Astrocyte of the spinal cord (primary cell): ENCODE results near the gene GALNT17.

Experiments used
- DNase-seq: peaks from one replicate; pipeline ENCODE4 v3.0.0; 2011; ENCODE audit warnings: low read depth, low spot score
- H3K4me3 ChIP-seq: 2 replicates; pipeline ENCODE4 v1.5.1; 2011; ENCODE audit warnings: low read depth, mild to moderate bottlenecking, low read length, moderate library complexity
- in situ Hi-C: cut with HindIII; loops from 2 replicates; pipeline ENCODE4 v1.10.0; 2017; ENCODE audit warnings: low sequenced_read_pairs
- TF ChIP-seq, protein P1 (sequence below): IDR thresholded peaks from 2 replicates; pipeline ENCODE4 v1.5.1; 2012; ENCODE audit warnings: low read depth, mild to moderate bottlenecking, low read length, inconsistent platforms

Gene GALNT17

DNA sequence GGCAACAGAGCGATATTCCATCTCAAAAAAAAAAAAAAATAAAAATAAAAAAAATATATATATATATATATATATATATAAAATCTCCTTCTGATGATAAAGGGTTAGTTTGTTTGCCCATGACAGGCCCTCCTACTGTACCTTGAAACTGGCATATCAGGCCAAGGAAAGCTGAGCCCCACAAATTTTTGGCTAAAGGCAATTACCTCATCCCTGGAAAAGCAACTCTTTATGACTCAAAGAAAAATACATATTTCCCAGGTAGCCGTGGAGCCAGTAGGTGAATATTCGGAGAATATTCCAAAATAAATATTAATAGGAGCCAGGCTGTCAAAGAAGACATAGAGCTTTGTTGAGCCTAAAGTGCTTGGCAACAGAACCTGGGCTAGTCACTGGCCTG is 245.1 kb downstream of the GALNT17 start:
- TF ChIP-seq, protein P1, sequence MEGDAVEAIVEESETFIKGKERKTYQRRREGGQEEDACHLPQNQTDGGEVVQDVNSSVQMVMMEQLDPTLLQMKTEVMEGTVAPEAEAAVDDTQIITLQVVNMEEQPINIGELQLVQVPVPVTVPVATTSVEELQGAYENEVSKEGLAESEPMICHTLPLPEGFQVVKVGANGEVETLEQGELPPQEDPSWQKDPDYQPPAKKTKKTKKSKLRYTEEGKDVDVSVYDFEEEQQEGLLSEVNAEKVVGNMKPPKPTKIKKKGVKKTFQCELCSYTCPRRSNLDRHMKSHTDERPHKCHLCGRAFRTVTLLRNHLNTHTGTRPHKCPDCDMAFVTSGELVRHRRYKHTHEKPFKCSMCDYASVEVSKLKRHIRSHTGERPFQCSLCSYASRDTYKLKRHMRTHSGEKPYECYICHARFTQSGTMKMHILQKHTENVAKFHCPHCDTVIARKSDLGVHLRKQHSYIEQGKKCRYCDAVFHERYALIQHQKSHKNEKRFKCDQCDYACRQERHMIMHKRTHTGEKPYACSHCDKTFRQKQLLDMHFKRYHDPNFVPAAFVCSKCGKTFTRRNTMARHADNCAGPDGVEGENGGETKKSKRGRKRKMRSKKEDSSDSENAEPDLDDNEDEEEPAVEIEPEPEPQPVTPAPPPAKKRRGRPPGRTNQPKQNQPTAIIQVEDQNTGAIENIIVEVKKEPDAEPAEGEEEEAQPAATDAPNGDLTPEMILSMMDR = no peak
- in situ Hi-C loops = no loop called here
- no peak overlapping the region for H3K4me3 ChIP-seq
- DNase-seq = no peak

DNA sequence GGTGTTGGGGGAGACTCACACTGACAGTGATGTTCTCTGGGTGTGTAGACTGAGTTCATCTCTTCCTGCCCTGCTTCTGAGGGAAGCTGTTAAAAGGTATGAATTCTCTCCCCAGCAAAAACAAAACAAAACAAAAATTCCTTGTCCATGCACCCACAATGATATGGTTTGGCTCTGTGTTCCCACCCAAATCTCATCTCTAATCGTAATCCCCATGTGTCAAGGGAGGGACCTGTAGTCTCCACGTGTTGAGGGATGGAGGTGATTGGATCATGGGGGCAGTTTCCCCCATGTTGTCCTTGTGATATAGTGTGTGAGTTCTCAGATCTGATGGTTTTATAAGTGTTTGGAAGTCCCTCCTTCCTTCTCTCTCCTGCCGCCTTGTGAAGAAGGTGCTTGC is 245.5 kb downstream of the GALNT17 start:
- in situ Hi-C loops = no loop called here
- no peak overlapping the region for H3K4me3 ChIP-seq
- TF ChIP-seq, protein P1 = no peak
- DNase-seq = no peak

DNA sequence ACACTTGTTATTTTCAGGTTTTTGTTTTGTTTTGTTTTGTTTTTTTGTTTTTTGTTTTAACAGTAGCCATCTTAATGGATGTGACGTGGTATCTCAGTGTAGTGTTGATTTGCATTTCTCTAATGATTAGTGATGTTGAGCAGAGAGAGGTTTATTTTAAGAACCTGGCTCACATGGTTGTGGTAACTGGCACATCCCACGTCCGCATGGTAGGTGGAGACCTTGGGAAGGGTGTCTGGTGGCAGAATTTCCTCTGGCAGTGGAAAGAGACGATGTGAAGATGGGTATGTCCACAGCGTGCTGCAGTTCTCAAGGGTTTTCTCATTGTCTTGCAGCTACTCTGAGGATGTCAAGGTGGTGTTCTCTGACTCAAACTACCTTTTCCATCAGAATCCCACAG is 252.2 kb downstream of the GALNT17 start:
- in situ Hi-C loops = no loop called here
- no peak overlapping the region for H3K4me3 ChIP-seq
- TF ChIP-seq, protein P1 = no peak
- DNase-seq = no peak

DNA sequence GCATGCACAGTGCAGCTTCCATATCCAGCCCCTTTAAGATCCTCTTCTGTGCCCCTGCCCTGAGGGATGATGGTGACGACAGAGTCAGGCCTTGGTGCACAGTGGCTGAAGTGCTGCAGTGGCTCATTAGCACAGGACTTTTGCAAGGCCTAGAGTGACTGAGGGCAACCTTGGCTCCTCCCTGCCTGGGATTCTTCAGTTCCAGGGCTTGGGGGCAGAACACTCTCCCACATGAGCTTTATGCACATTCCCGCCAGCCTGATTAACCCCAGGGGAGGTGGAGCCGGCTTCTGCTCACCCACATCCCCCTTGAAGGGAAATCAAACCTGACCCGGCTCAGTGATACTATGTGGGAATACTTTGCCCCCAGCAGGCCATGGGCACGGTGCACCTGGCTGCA is 253.4 kb downstream of the GALNT17 start:
- no peak overlapping the region for H3K4me3 ChIP-seq
- no peak for DNase-seq
- TF ChIP-seq, protein P1 = no peak
- in situ Hi-C loops = no loop called here

DNA sequence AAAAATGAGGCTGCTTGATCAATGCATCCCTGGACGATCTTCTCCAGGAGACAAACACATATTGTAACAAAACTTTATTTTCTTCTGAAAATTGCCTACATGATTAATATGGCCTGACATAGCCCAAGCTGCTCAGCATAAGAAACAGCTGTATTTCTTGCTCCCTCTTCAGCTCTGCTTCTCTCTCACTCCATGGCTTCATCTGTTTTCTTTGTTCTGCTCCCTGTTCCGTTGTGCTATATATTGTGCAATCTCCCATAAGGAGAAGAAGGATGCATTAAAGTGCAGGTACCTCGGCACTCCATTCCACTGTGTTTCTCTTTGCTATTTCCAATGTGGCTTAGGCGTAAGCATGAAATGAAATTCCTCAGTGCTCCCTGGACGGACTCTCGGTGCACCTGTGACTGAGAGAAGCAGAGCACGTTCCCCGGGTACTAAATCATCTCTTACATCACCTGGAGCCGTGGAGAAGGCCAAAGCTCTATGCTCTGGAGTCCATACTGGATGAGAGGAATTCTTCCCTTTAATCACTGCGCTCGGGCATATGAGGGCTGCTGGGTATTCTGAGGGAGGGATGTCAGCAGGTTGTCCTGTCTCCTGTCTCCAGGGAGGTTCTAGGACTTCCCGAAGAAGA is 254.3 kb downstream of the GALNT17 start:
- DNase-seq = no peak
- TF ChIP-seq, protein P1 = no peak
- no peak overlapping the region for H3K4me3 ChIP-seq
- in situ Hi-C loops = no loop called here

DNA sequence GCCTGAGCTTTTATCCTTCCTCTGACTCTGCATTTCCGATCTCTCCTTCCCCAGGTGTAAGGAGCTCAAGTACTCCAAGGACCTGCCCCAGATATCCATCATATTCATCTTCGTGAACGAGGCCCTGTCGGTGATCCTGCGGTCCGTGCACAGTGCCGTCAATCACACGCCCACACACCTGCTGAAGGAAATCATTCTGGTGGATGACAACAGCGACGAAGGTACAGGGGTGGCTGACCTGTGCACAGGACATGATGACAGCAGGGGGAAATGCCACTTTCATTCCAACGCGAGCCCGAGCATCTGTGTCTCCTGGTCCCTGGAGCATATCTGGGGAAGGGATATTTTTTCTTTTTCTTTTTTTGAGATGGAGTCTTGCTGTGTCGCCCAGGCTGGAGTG is 256.2 kb downstream of the GALNT17 start:
- H3K4me3 ChIP-seq = no peak overlapping the region
- TF ChIP-seq, protein P1 = no peak
- in situ Hi-C loops = no loop called here
- no peak for DNase-seq
